H1 (cell line): ENCODE results near the gene CRHR1. TPM values are rescaled to one million over a fixed set of nuclear protein-coding genes. Genes with fewer than 3 reads are reported as not detected.

Source experiments
- CTCF ChIA-PET: fragments of 300-600 bp; sonication (Branson Sonifier 250); formaldehyde crosslinking; loops from one replicate; lab custom pipeline; 2021; ENCODE audit not compliant: partially characterized antibody; lab: Charles Lee
- POLR2A ChIA-PET: fragments of 300-600 bp; sonication (Branson Sonifier 250); formaldehyde crosslinking; loops from one replicate; lab custom pipeline; 2021; ENCODE audit warnings: inconsistent platforms; ENCODE audit not compliant: partially characterized antibody; lab: Charles Lee
- DNase-seq, 2 experiments: peaks; one replicate each; pipeline versions ENCODE4 v3.0.0 to v3.0.0-alpha.2; 2010 to 2022; ENCODE audit warnings: low spot score in 2 of 2, low read depth in 1 of 2, mixed read lengths in 1 of 2
- FAIRE-seq: peaks from 2 replicates; lab custom pipeline; 2011; peaks lifted over from hg19 to GRCh38; lab: Jason Lieb, UNC
- H2AFZ ChIP-seq: 2 replicates; pipeline ENCODE4 v1.8.1; 2012; ENCODE audit warnings: low read length, inconsistent platforms
- H2AK5ac ChIP-seq: 2 replicates; pipeline ENCODE4 v1.6.1; 2013; ENCODE audit warnings: low read depth, low read length
- H2BK120ac ChIP-seq: replicated peaks from 2 replicates; pipeline ENCODE3; 2013; ENCODE audit warnings: low read depth, low read length, inconsistent platforms
- H2BK12ac ChIP-seq: 2 replicates; pipeline ENCODE4 v1.6.1; 2013; ENCODE audit warnings: low read depth, low read length
- H2BK15ac ChIP-seq: 2 replicates; pipeline ENCODE4 v1.6.1; 2013; ENCODE audit warnings: low read length
- H2BK20ac ChIP-seq: 2 replicates; pipeline ENCODE4 v1.6.1; 2013; ENCODE audit warnings: low read length
- H2BK5ac ChIP-seq: 2 replicates; pipeline ENCODE4 v1.6.1; 2013; ENCODE audit warnings: low read depth, low read length
- H3K14ac ChIP-seq: 2 replicates; pipeline ENCODE4 v1.6.1; 2013; ENCODE audit warnings: inconsistent platforms; ENCODE audit not compliant: insufficient read length
- H3K18ac ChIP-seq: 2 replicates; pipeline ENCODE4 v1.6.1; 2013; ENCODE audit warnings: low read length; ENCODE audit errors: extremely low read depth
- H3K23ac ChIP-seq: 2 replicates; pipeline ENCODE4 v1.6.1; 2013; ENCODE audit warnings: inconsistent platforms; ENCODE audit not compliant: insufficient read length
- H3K23me2 ChIP-seq: 2 replicates; pipeline ENCODE4 v1.6.1; 2013; ENCODE audit warnings: low read depth, low read length
- H3K27ac ChIP-seq: 2 replicates; pipeline ENCODE4 v1.6.1; 2011; ENCODE audit warnings: low read depth, low read length, inconsistent platforms
- H3K27me3 ChIP-seq, 4 experiments: replicated peaks in 1 of 4; 1 replicate in 1 of 4; 2 replicates in 3 of 4; pipeline versions ENCODE4 v1.6.1 to v1.8.1; 2011 to 2013; ENCODE audit warnings: low read length in 3 of 4, mild to moderate bottlenecking in 3 of 4, inconsistent platforms in 2 of 4, mixed read lengths in 2 of 4, moderate library complexity in 1 of 4; ENCODE audit not compliant: control insufficient read depth in 3 of 4, insufficient read depth in 3 of 4; ENCODE audit errors: extremely low read depth in 1 of 4
- H3K36me3 ChIP-seq, 4 experiments: 2 replicates each; pipeline versions ENCODE4 v1.6.1 to v1.8.1; 2011 to 2013; ENCODE audit warnings: mild to moderate bottlenecking in 4 of 4, low read length in 3 of 4, moderate library complexity in 2 of 4, control low read depth in 1 of 4, inconsistent platforms in 1 of 4; ENCODE audit not compliant: insufficient read depth in 4 of 4, control insufficient read depth in 2 of 4
- H3K4ac ChIP-seq: replicated peaks from 2 replicates; pipeline ENCODE3; 2013; ENCODE audit warnings: low read length, low read depth, mixed read lengths, inconsistent platforms; ENCODE audit not compliant: insufficient read length
- H3K4me1 ChIP-seq, 4 experiments: replicated peaks in 1 of 4; 1 replicate in 1 of 4; 2 replicates in 3 of 4; pipeline versions ENCODE4 v1.6.1 to v1.8.1; 2011 to 2013; ENCODE audit warnings: low read length in 3 of 4, inconsistent platforms in 2 of 4, mixed read lengths in 1 of 4; ENCODE audit not compliant: insufficient read depth in 4 of 4, control insufficient read depth in 3 of 4
- H3K4me2 ChIP-seq, 2 experiments: 2 replicates each; pipeline versions ENCODE4 v1.6.1 to v1.8.1; 2011 to 2013; ENCODE audit warnings: low read depth in 2 of 2, low read length in 2 of 2, control low read depth in 1 of 2, inconsistent platforms in 1 of 2, mild to moderate bottlenecking in 1 of 2; ENCODE audit not compliant: insufficient read depth in 1 of 2
- H3K4me3 ChIP-seq, 4 experiments: fragments of 200-600, 300-600 bp in 1 of 4; sonication (generic), shearing (Covaris generic), sonication (Bioruptor Twin) in 1 of 4; 2 replicates each; pipeline versions ENCODE4 v1.5.1 to v1.8.1; 2011 to 2016; ENCODE audit warnings: low read length in 4 of 4, low read depth in 3 of 4, control low read depth in 2 of 4, inconsistent platforms in 2 of 4, mild to moderate bottlenecking in 2 of 4, mixed read lengths in 1 of 4, moderate library complexity in 1 of 4; ENCODE audit not compliant: insufficient read depth in 2 of 4; ENCODE audit errors: extremely low read depth in 1 of 4
- H3K56ac ChIP-seq: replicated peaks from 2 replicates; pipeline ENCODE3; 2013; ENCODE audit warnings: low read depth, mild to moderate bottlenecking, mixed read lengths, low read length, inconsistent platforms; ENCODE audit not compliant: insufficient read length
- H3K79me1 ChIP-seq: 2 replicates; pipeline ENCODE4 v1.6.1; 2013; ENCODE audit warnings: low read depth, low read length, control low read depth
- H3K79me2 ChIP-seq, 2 experiments: 2 replicates each; pipeline versions ENCODE4 v1.6.1 to v1.8.1; 2012 to 2013; ENCODE audit warnings: low read length in 2 of 2, mild to moderate bottlenecking in 2 of 2, inconsistent platforms in 1 of 2; ENCODE audit not compliant: insufficient read depth in 2 of 2, control insufficient read depth in 1 of 2
- H3K9ac ChIP-seq, 4 experiments: replicated peaks in 1 of 4; 1 replicate in 1 of 4; 2 replicates in 3 of 4; pipeline versions ENCODE4 v1.6.1 to v1.8.1; 2011 to 2013; ENCODE audit warnings: low read depth in 3 of 4, low read length in 3 of 4, control low read depth in 2 of 4, mild to moderate bottlenecking in 2 of 4, moderate library complexity in 2 of 4, inconsistent platforms in 1 of 4; ENCODE audit errors: extremely low read depth in 1 of 4
- H3K9me3 ChIP-seq, 2 experiments: 2 replicates each; pipeline versions ENCODE4 v1.6.1 to v1.8.1; 2012 to 2013; ENCODE audit warnings: mild to moderate bottlenecking in 2 of 2, moderate library complexity in 2 of 2, control low read depth in 1 of 2, inconsistent platforms in 1 of 2, low read depth in 1 of 2, low read length in 1 of 2, mixed read lengths in 1 of 2; ENCODE audit not compliant: insufficient read depth in 2 of 2
- H4K20me1 ChIP-seq, 2 experiments: replicated peaks in 1 of 2; 2 replicates each; pipeline versions ENCODE3 to v1.8.1; 2011 to 2013; ENCODE audit warnings: inconsistent platforms in 2 of 2, low read length in 2 of 2, mild to moderate bottlenecking in 1 of 2; ENCODE audit not compliant: insufficient read depth in 2 of 2, control insufficient read depth in 1 of 2
- H4K5ac ChIP-seq: 2 replicates; pipeline ENCODE4 v1.6.1; 2013; ENCODE audit warnings: low read length, low read depth, mixed read lengths, inconsistent platforms; ENCODE audit not compliant: insufficient read length
- H4K8ac ChIP-seq: 2 replicates; pipeline ENCODE4 v1.8.0; 2013; ENCODE audit warnings: mild to moderate bottlenecking, moderate library complexity, low read length, inconsistent platforms; ENCODE audit not compliant: insufficient read depth; ENCODE audit errors: extremely low read depth
- H4K91ac ChIP-seq: replicated peaks from 2 replicates; pipeline ENCODE3; 2013; ENCODE audit warnings: low read length, mixed read lengths, inconsistent platforms; ENCODE audit not compliant: insufficient read length
- BRCA1 ChIP-seq: IDR thresholded peaks from 2 replicates; pipeline ENCODE4 v1.6.1; 2012; ENCODE audit warnings: low read depth, low read length, improper control_type of control experiment
- CTBP2 ChIP-seq: IDR thresholded peaks from 2 replicates; pipeline ENCODE4 v1.7.0; 2011; ENCODE audit warnings: borderline replicate concordance, mild to moderate bottlenecking, moderate library complexity, mixed read lengths, low read length; ENCODE audit not compliant: insufficient read depth, insufficient read length
- CTCF ChIP-seq, 3 experiments: IDR thresholded peaks; 1 replicate in 2 of 3; 2 replicates in 1 of 3; pipeline versions ENCODE4 v1.5.1 to v1.6.1; 2011; ENCODE audit warnings: low read length in 3 of 3, mild to moderate bottlenecking in 3 of 3, inconsistent platforms in 2 of 3, low read depth in 1 of 3, moderate library complexity in 1 of 3; ENCODE audit not compliant: insufficient read depth in 1 of 3; ENCODE audit errors: control extremely low read depth in 1 of 3
- POLR2A ChIP-seq, 2 experiments: IDR thresholded peaks; 1 replicate in 1 of 2; 2 replicates in 1 of 2; pipeline ENCODE4 v1.6.1; 2011; ENCODE audit warnings: low read depth in 2 of 2, low read length in 2 of 2, mild to moderate bottlenecking in 2 of 2; ENCODE audit errors: control extremely low read depth in 1 of 2
- RNF2 ChIP-seq: fragments of 200-900, 300-1000 bp; sonication (generic); IDR thresholded peaks from 2 replicates; pipeline ENCODE4 v1.7.1; 2016; ENCODE audit warnings: borderline replicate concordance, low read depth, mild to moderate bottlenecking, antibody characterized with exemption, low read length; ENCODE audit not compliant: poor library complexity, severe bottlenecking; ENCODE audit errors: missing control alignments
- RXRA ChIP-seq: IDR thresholded peaks from 2 replicates; pipeline ENCODE4 v1.6.1; 2011; ENCODE audit warnings: low read depth, mild to moderate bottlenecking, low read length, moderate library complexity; ENCODE audit not compliant: insufficient read depth
- SIX5 ChIP-seq: IDR thresholded peaks from 2 replicates; pipeline ENCODE4 v1.6.1; 2011; ENCODE audit warnings: mild to moderate bottlenecking, low read depth, low read length
- polyA plus RNA-seq, 7 experiments: library from polyadenylated mRNA; depleted of rRNA in 3 of 7; stranded (reverse) in 5 of 7; unstranded in 2 of 7; fragments of >200 nt in 5 of 7; fragments of 200-250 nt in 2 of 7; gene quantifications; 1 replicate in 5 of 7; 2 replicates in 1 of 7; 4 replicates in 1 of 7; pipeline versions ENCODE4 v1.2.1 to v1.2.3, GENCODE V29; 2011 to 2013; ENCODE audit warnings: missing spikeins in 2 of 7, mixed read lengths in 2 of 7
- total RNA-seq: library from RNA; stranded (reverse); fragmentation: NEBNext Ultra II Directional; extraction: Animal tissue kit (Norgen Biotek cat#: 25700); gene quantifications from 2 replicates; pipeline ENCODE4 v1.2.1, GENCODE V29; 2021
- TF ChIP-seq, protein P1 (sequence below): IDR thresholded peaks from 2 replicates; pipeline ENCODE4 v1.6.1; 2012; ENCODE audit warnings: inconsistent platforms
- TF ChIP-seq, protein P2 (sequence below): IDR thresholded peaks from 2 replicates; pipeline ENCODE4 v1.6.1; 2012; ENCODE audit warnings: low read length, inconsistent platforms

Gene CRHR1
- total and polyA plus RNA-seq, 2 of the 8 experiments (the other 6 are each of a cell fraction or from before 2014, with no cell fraction given) = 0.56 to 1.7 TPM

GRCh38 chr17:45764479-45764878 lies 19.6 kb upstream of the CRHR1 start:
- H2AK5ac ChIP-seq = no peak overlapping the region
- H3K4me1 ChIP-seq = peaks cover 0 to 3% (median under 1%) of the 10 kb centered on the region in 4 experiments; a peak in 2 of 7 replicates
- no peak overlapping the region for H2BK120ac ChIP-seq
- no peak overlapping the region for H2BK15ac ChIP-seq
- H3K79me1 ChIP-seq = no peaks in the 10 kb centered on the region
- H3K79me2 ChIP-seq = no peaks in the 10 kb centered on the region
- H4K20me1 ChIP-seq = no peaks in the 10 kb centered on the region
- no peaks in the 10 kb centered on the region for H3K23me2 ChIP-seq
- no peak overlapping the region for H3K23ac ChIP-seq
- no peaks in the 10 kb centered on the region for H3K9me3 ChIP-seq
- DNase-seq (no peak), FAIRE-seq (no peak)
- POLR2A ChIA-PET = no interaction called here
- no peak overlapping the region for H2BK5ac ChIP-seq
- CTCF ChIA-PET = interaction anchor here (1.1 to 2.5 kb wide), 4 partner anchors 18 to 49 kb away, joined by 3 to 10 read pairs (median 7); no protein-coding TSS in a partner anchor
- no peak overlapping the region for H4K91ac ChIP-seq
- H4K8ac ChIP-seq = no peak overlapping the region
- H3K36me3 ChIP-seq = no peaks in the 10 kb centered on the region
- H3K14ac ChIP-seq = no peak overlapping the region
- H3K27ac ChIP-seq = no peak overlapping the region
- H3K56ac ChIP-seq = no peak overlapping the region
- H4K5ac ChIP-seq = no peak overlapping the region
- H3K4me3 ChIP-seq = no peak overlapping the region
- H2BK12ac ChIP-seq = no peak overlapping the region
- no peak overlapping the region for H2BK20ac ChIP-seq
- H3K4ac ChIP-seq = no peak overlapping the region
- no peak overlapping the region for H3K18ac ChIP-seq
- H3K4me2 ChIP-seq = no peak overlapping the region
- H2AFZ ChIP-seq = no peak overlapping the region
- H3K9ac ChIP-seq = no peak overlapping the region
- H3K27me3 ChIP-seq = no peaks in the 10 kb centered on the region; a peak in 1 of 7 replicates
- TF ChIP-seq SIX5 (no peak), CTBP2 (no peak), BRCA1 (no peak), POLR2A (IDR thresholded peaks at IDR 0.05; ENCODE audit: control extremely low read depth in 1 of 2, low read depth in 2 of 2, low read length in 2 of 2) (no peak), RNF2 (no peak), RXRA (no peak), CTCF (IDR thresholded peaks at IDR 0.05; ENCODE audit: control extremely low read depth in 1 of 3, insufficient read depth in 1 of 3, low read depth in 1 of 3, low read length in 3 of 3) (no peak)
- TF ChIP-seq, protein P1, sequence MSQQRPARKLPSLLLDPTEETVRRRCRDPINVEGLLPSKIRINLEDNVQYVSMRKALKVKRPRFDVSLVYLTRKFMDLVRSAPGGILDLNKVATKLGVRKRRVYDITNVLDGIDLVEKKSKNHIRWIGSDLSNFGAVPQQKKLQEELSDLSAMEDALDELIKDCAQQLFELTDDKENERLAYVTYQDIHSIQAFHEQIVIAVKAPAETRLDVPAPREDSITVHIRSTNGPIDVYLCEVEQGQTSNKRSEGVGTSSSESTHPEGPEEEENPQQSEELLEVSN = no peak
- TF ChIP-seq, protein P2, sequence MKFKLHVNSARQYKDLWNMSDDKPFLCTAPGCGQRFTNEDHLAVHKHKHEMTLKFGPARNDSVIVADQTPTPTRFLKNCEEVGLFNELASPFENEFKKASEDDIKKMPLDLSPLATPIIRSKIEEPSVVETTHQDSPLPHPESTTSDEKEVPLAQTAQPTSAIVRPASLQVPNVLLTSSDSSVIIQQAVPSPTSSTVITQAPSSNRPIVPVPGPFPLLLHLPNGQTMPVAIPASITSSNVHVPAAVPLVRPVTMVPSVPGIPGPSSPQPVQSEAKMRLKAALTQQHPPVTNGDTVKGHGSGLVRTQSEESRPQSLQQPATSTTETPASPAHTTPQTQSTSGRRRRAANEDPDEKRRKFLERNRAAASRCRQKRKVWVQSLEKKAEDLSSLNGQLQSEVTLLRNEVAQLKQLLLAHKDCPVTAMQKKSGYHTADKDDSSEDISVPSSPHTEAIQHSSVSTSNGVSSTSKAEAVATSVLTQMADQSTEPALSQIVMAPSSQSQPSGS = no peak
